Skeletal muscle cell (primary cell): ENCODE results near the gene GMPR.

Source experiments
- DNase-seq: peaks from one replicate; pipeline ENCODE4 v3.0.0-alpha.2; 2010; ENCODE audit warnings: low read depth
- H3K4me3 ChIP-seq: 2 replicates; pipeline ENCODE4 v1.5.1; 2011; ENCODE audit warnings: low read depth, mild to moderate bottlenecking, control low read depth, low read length, moderate library complexity

Gene GMPR

GRCh38 chr6:16337295-16337975 is 99.0 kb downstream of the GMPR start:
- peak; percentile 86 for DNase-seq
- H3K4me3 ChIP-seq = no peak overlapping the region

- no peak overlapping the region for H3K4me3 ChIP-seq
Observed at GRCh38 chr6:16338577-16339264, 100.3 kb downstream of the GMPR start.

GRCh38 chr6:16339265-16339587 is 100.8 kb downstream of the GMPR start:
- H3K4me3 ChIP-seq = no peak overlapping the region
- DNase-seq = no peak

More at GRCh38 chr6:16338577-16339264, 100.3 kb downstream of the GMPR start:
- peak; percentile 100 for DNase-seq

- no peak for DNase-seq
- H3K4me3 ChIP-seq = no peak overlapping the region
Observed at GRCh38 chr6:16343593-16343992, 105.2 kb downstream of the GMPR start.

GRCh38 chr6:16344756-16345155 is 106.4 kb downstream of the GMPR start:
- DNase-seq = no peak

More at GRCh38 chr6:16344756-16345155, 106.4 kb downstream of the GMPR start:
- H3K4me3 ChIP-seq = no peak overlapping the region
